B cell (primary cell): ENCODE results near the gene CDKAL1.

Experiments used
- CTCF ChIP-seq: fragments of 200-600 bp; IDR thresholded peaks from one replicate; pipeline ENCODE4 v1.8.0; 2022; ENCODE audit warnings: antibody characterized with exemption, mild to moderate bottlenecking
- EZH2 ChIP-seq: IDR thresholded peaks from 2 replicates; pipeline ENCODE4 v1.6.1; 2012; ENCODE audit warnings: borderline replicate concordance, low read depth, mild to moderate bottlenecking, moderate library complexity, low read length; ENCODE audit not compliant: insufficient read depth, poor library complexity, severe bottlenecking

GRCh38 chr6:21262504-21262903, 728.2 kb downstream of the CDKAL1 start:
- no peak for TF ChIP-seq CTCF
- TF ChIP-seq EZH2, result no peak
